Measurements from ENCODE around the gene RTN4.

- TF ChIP-seq CTCF (IDR thresholded peaks at IDR 0.05; ENCODE audit: poor library complexity) (no peak), EZH2 (IDR thresholded peaks at IDR 0.05; ENCODE audit: borderline replicate concordance) (no peak)
Measured at GRCh38 chr2:54995553-54995952, 54.7 kb downstream of the RTN4 start.
